ENCODE measurements around the gene NMRK2.
"Not testable (repeated sequence)": the region's sequence is repeated elsewhere in the genome, so short reads cannot be mapped to it uniquely, and the experiment has no call there.

Gene NMRK2

GRCh38 chr19:3907626-3908265 lies 25.1 kb upstream of the NMRK2 start:
- H3K36me3 ChIP-seq (ENCODE audit: control insufficient read depth, low read depth, low read length) = peaks cover 23% of the 10 kb centered on the region
- H3K4me3 ChIP-seq (ENCODE audit: low read length) = no peak overlapping the region
- no peaks in the 10 kb centered on the region for H3K4me1 ChIP-seq (ENCODE audit: control insufficient read depth, low read depth, low read length)
- no peaks in the 10 kb centered on the region for H3K27me3 ChIP-seq (ENCODE audit: control insufficient read depth, insufficient read depth, low read length)
- no peaks in the 10 kb centered on the region for H3K9me3 ChIP-seq (ENCODE audit: control insufficient read depth, low read depth, low read length)
- no peak overlapping the region for H3K27ac ChIP-seq (ENCODE audit: low read length)
- H3K9ac ChIP-seq (ENCODE audit: low read length) = no peak overlapping the region

DNA sequence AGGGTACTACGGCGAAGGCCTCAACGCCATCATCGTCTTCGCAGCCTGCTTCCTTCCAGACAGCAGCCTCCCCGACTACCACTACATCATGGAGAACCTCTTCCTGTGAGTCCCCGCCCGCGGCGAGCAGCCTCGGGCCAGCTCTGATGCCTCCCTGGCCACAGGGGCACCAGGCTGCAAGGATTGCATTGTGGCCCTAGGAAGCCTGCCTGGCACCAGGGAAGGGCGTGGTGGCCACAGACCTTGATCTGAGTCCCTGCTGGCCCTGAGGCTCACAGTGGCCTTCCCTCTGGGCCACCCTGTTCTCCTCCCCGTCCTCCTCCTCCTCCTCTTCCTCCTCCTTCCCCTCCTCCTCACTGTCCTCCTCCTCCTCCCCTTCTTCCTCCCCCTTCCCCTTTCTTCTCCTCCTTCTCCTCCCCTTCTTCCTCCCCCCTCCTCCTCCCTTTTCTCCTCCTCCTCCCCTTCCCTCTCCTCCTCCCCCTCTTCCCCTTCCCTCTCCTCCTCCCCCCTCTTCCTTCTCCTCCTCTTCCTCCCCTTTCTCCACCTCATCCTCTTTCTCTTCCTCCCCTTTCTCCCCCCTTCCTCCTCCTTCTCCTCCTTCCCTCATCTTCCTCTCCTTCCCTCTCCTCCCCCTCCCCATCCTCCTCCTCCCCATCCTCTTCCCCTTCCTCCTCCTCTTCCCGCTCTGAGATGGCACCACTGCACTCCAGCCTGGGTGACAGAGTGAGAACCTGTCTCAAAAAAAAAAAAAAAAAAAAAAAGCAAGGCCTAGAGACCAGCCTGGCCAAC lies 24.4 kb upstream of the NMRK2 start:
- no peaks in the 10 kb centered on the region for H3K9me3 ChIP-seq (ENCODE audit: control insufficient read depth, low read depth, low read length)
- H3K9ac ChIP-seq (ENCODE audit: low read length) = no peak overlapping the region
- peaks cover 23% of the 10 kb centered on the region for H3K36me3 ChIP-seq (ENCODE audit: control insufficient read depth, low read depth, low read length)
- no peak overlapping the region for H3K27ac ChIP-seq (ENCODE audit: low read length)
- H3K27me3 ChIP-seq (ENCODE audit: control insufficient read depth, insufficient read depth, low read length) = no peaks in the 10 kb centered on the region
- no peak overlapping the region for H3K4me3 ChIP-seq (ENCODE audit: low read length)
- H3K4me1 ChIP-seq (ENCODE audit: control insufficient read depth, low read depth, low read length) = no peaks in the 10 kb centered on the region

DNA sequence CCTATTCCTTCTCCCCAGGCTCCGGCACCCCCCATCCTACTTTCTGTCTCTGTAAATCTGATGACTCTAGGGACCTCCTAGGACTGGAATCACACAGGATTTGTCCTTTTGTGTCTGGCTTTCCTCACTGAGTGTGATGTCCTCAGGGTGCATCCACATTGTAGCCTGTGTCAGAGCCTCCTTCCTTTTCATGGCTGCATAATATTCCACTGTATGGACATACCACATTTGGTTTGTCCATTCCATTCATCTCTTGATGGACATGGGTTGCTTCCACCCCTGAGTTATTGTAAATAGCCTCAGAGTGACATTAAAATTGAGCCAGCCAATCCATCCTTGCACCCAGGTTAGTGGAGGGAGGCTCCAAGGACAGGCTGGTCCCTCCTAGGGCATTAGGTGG lies 22.8 kb upstream of the NMRK2 start:
- Histone ChIP-seq H3K27me3 (ENCODE audit: control insufficient read depth, insufficient read depth, low read length) (no peaks in the 10 kb centered on the region), H3K9me3 (ENCODE audit: control insufficient read depth, low read depth, low read length) (no peaks in the 10 kb centered on the region), H3K9ac (ENCODE audit: low read length) (no peak overlapping the region), H3K4me3 (ENCODE audit: low read length) (no peak overlapping the region), H3K36me3 (ENCODE audit: control insufficient read depth, low read depth, low read length) (peaks cover 23% of the 10 kb centered on the region), H3K27ac (ENCODE audit: low read length) (no peak overlapping the region), H3K4me1 (ENCODE audit: control insufficient read depth, low read depth, low read length) (no peaks in the 10 kb centered on the region)

DNA sequence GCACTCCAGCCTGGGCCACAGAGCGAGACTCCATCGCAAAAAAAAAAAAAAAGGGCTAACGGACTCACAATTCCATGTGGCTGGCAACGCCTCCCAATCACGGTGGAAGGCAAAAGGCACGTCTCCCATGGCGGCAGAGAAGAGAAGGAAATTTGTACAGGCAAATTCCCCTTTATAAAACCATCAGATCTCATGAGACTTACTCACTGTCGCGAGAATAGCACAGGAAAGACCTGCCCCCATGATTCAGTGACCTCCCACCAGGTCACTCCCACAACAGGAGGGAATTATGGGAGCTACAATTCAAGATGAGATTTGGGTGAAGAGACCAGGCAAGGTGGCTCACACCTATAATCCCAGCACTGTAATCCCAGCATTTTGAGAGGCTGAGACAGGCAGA lies 18.7 kb upstream of the NMRK2 start:
- peaks cover 14% of the 10 kb centered on the region for H3K36me3 ChIP-seq (ENCODE audit: control insufficient read depth, low read depth, low read length)
- H3K27ac ChIP-seq (ENCODE audit: low read length) = no peak overlapping the region
- no peaks in the 10 kb centered on the region for H3K9me3 ChIP-seq (ENCODE audit: control insufficient read depth, low read depth, low read length)
- H3K27me3 ChIP-seq (ENCODE audit: control insufficient read depth, insufficient read depth, low read length) = no peaks in the 10 kb centered on the region
- no peak overlapping the region for H3K4me3 ChIP-seq (ENCODE audit: low read length)
- no peaks in the 10 kb centered on the region for H3K4me1 ChIP-seq (ENCODE audit: control insufficient read depth, low read depth, low read length)
- H3K9ac ChIP-seq (ENCODE audit: low read length) = no peak overlapping the region

GRCh38 chr19:3916033-3916432 lies 16.8 kb upstream of the NMRK2 start:
- Histone ChIP-seq H3K36me3 (ENCODE audit: control insufficient read depth, low read depth, low read length) (peaks cover 4% of the 10 kb centered on the region), H3K4me1 (ENCODE audit: control insufficient read depth, low read depth, low read length) (no peaks in the 10 kb centered on the region), H3K4me3 (ENCODE audit: low read length) (no peak overlapping the region), H3K27ac (ENCODE audit: low read length) (no peak overlapping the region), H3K27me3 (ENCODE audit: control insufficient read depth, insufficient read depth, low read length) (no peaks in the 10 kb centered on the region), H3K9ac (ENCODE audit: low read length) (no peak overlapping the region), H3K9me3 (ENCODE audit: control insufficient read depth, low read depth, low read length) (no peaks in the 10 kb centered on the region)

- Histone ChIP-seq H3K4me1 (ENCODE audit: control insufficient read depth, low read depth, low read length) (no peaks in the 10 kb centered on the region), H3K36me3 (ENCODE audit: control insufficient read depth, low read depth, low read length) (peaks cover 8% of the 10 kb centered on the region), H3K9ac (ENCODE audit: low read length) (no peak overlapping the region), H3K9me3 (ENCODE audit: control insufficient read depth, low read depth, low read length) (no peaks in the 10 kb centered on the region), H3K27ac (ENCODE audit: low read length) (no peak overlapping the region), H3K27me3 (ENCODE audit: control insufficient read depth, insufficient read depth, low read length) (no peaks in the 10 kb centered on the region), H3K4me3 (ENCODE audit: low read length) (no peak overlapping the region)
Measured at GRCh38 chr19:3919793-3920192, 13.1 kb upstream of the NMRK2 start.

GRCh38 chr19:3923096-3923758 lies 9.6 kb upstream of the NMRK2 start:
- Histone ChIP-seq H3K4me1 (ENCODE audit: control insufficient read depth, low read depth, low read length) (no peaks in the 10 kb centered on the region), H3K36me3 (ENCODE audit: control insufficient read depth, low read depth, low read length) (peaks cover 12% of the 10 kb centered on the region), H3K27ac (ENCODE audit: low read length) (no peak overlapping the region), H3K4me3 (ENCODE audit: low read length) (no peak overlapping the region), H3K27me3 (ENCODE audit: control insufficient read depth, insufficient read depth, low read length) (no peaks in the 10 kb centered on the region), H3K9ac (ENCODE audit: low read length) (no peak overlapping the region), H3K9me3 (ENCODE audit: control insufficient read depth, low read depth, low read length) (no peaks in the 10 kb centered on the region)

DNA sequence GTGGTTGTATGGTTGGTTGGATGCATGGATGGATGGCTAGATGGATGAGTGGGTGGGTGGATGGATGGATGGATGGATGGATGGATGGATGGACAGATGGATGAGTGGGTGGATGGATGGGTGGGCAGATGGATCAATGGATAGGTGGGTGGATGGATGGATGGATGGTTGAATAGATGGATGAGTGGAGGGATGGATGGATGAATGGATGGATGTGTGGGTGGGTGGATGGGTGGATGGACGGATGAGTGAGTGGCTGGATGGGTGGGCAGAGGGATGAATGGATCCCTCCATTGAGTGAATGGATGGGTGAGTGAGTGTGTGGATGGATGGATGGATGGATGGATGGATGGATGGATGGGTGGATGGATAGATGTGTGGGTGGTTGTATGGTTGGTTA lies 9.0 kb upstream of the NMRK2 start:
- H3K9me3 ChIP-seq (ENCODE audit: control insufficient read depth, low read depth, low read length) = no peaks in the 10 kb centered on the region
- H3K27ac ChIP-seq (ENCODE audit: low read length) = no peak overlapping the region
- H3K4me3 ChIP-seq (ENCODE audit: low read length) = no peak overlapping the region
- H3K36me3 ChIP-seq (ENCODE audit: control insufficient read depth, low read depth, low read length) = peaks cover 12% of the 10 kb centered on the region
- no peaks in the 10 kb centered on the region for H3K27me3 ChIP-seq (ENCODE audit: control insufficient read depth, insufficient read depth, low read length)
- no peak overlapping the region for H3K9ac ChIP-seq (ENCODE audit: low read length)
- no peaks in the 10 kb centered on the region for H3K4me1 ChIP-seq (ENCODE audit: control insufficient read depth, low read depth, low read length)

DNA sequence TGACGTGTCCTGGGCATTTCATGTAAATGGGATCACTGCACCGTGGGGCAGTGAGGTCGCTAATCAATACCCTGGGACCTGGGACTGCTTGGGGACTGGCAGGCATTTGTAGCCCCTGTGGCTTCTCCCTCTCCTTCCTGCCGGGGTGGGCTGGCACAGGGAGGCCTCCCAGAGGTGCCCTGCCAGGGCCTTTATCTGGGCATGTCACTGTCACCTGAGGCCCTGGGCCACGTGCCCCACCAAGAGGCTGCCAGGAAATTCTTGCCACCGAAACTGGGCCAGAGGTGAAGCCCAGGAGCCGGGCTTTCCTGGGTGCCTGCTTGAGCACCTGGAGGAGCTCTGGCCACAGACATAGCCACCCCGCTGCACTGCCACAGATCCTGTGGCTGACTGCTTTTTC lies 1.8 kb upstream of the NMRK2 start:
- Histone ChIP-seq H3K9me3 (ENCODE audit: control insufficient read depth, low read depth, low read length) (no peaks in the 10 kb centered on the region), H3K4me3 (ENCODE audit: low read length) (no peak overlapping the region), H3K9ac (ENCODE audit: low read length) (no peak overlapping the region), H3K36me3 (ENCODE audit: control insufficient read depth, low read depth, low read length) (no peaks in the 10 kb centered on the region), H3K27ac (ENCODE audit: low read length) (no peak overlapping the region), H3K4me1 (ENCODE audit: control insufficient read depth, low read depth, low read length) (no peaks in the 10 kb centered on the region), H3K27me3 (ENCODE audit: control insufficient read depth, insufficient read depth, low read length) (no peaks in the 10 kb centered on the region)

DNA sequence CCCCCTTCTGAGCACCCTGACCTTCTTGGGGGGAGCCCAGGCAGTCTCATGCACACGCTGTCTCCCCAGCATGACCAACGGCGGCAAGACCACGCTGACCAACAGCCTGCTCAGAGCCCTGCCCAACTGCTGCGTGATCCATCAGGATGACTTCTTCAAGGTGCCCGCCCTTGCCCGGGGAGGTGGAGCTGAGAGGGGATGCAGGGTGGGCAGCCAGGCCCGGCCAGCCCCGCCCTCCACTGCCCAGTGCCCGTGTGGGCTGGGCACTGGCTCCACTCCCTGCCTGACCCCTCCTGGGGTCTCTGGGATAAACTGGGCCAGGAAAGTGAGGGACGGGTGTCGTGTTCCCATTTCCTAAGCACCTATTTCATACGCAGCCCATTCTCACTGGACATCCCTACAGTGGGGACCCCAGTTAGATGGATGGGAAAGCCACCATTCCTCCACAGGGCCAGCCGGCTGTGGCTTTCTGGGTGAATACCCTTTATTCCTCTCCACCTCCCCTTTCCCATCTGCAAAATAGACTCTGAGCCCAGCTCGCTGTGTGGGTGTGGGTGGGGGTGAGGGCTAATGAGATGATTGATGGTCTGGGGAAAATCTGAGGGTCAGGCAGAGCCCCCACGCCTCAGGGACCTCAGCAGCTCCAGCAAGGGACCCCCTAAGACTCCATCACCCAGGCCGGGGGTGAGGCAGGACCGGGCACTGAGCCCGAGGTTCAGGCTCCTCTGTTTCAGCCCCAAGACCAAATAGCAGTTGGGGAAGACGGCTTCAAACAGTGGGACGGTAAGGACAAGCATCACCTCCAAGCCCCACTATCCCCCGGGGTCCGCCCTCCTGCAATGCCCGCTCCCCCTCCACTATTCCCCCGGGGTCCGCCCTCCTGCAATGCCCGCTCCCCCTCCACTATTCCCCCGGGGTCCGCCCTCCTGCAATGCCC lies 3.9 kb downstream of the NMRK2 start:
- Histone ChIP-seq H3K9me3 (ENCODE audit: control insufficient read depth, low read depth, low read length) (no peaks in the 10 kb centered on the region), H3K4me3 (ENCODE audit: low read length) (no peak overlapping the region), H3K27me3 (ENCODE audit: control insufficient read depth, insufficient read depth, low read length) (no peaks in the 10 kb centered on the region), H3K36me3 (ENCODE audit: control insufficient read depth, low read depth, low read length) (peaks cover 2% of the 10 kb centered on the region), H3K9ac (ENCODE audit: low read length) (no peak overlapping the region), H3K4me1 (ENCODE audit: control insufficient read depth, low read depth, low read length) (no peaks in the 10 kb centered on the region), H3K27ac (ENCODE audit: low read length) (no peak overlapping the region)

DNA sequence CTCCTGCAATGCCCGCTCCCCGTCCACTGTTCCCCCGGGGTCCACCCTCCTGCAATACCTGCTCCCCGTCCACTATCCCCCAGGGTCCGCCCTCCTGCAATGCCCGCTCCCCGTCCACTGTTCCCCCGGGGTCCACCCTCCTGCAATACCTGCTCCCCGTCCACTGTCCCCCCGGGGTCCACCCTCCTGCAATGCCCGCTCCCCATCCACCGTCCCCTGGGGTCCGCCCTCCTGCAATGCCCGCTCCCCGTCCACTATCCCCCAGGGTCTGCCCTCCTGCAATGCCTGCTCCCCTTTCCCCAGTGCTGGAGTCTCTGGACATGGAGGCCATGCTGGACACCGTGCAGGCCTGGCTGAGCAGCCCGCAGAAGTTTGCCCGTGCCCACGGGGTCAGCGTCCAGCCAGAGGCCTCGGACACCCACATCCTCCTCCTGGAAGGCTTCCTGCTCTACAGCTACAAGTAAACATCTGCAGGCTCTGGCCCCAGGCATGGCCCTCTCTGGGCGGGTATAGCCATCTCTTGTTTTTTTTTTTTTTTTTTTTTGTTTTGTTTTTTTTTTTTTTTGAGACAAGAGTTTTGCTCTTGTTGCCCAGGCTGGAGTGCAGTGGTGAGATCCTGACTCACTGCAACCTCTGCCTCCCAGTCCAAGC lies 5.6 kb downstream of the NMRK2 start:
- H3K9ac ChIP-seq (ENCODE audit: low read length); H3K27me3 ChIP-seq (ENCODE audit: control insufficient read depth, insufficient read depth, low read length); H3K4me1 ChIP-seq (ENCODE audit: control insufficient read depth, low read depth, low read length); H3K9me3 ChIP-seq (ENCODE audit: control insufficient read depth, low read depth, low read length); H3K27ac ChIP-seq (ENCODE audit: low read length); H3K4me3 ChIP-seq (ENCODE audit: low read length): not testable (repeated sequence)
- peaks cover 12% of the 10 kb centered on the region for H3K36me3 ChIP-seq (ENCODE audit: control insufficient read depth, low read depth, low read length)
